Neutrophil (primary cell): ENCODE data around the gene ELF1.

ENCODE experiments used
- H3K27ac ChIP-seq: fragments of 200-600 bp; sonication (generic); 2 replicates; pipeline ENCODE4 v1.5.1; 2016; ENCODE audit warnings: mild to moderate bottlenecking, moderate library complexity
- H3K27me3 ChIP-seq: fragments of 200-600 bp; sonication (generic); 2 replicates; pipeline ENCODE4 v1.6.0; 2016; ENCODE audit warnings: mild to moderate bottlenecking
- H3K36me3 ChIP-seq: fragments of 200-600 bp; sonication (generic); 2 replicates; pipeline ENCODE4 v1.5.1; 2017
- H3K4me1 ChIP-seq, 2 experiments: fragments of 200-600 bp in 1 of 2; sonication (generic) in 1 of 2; 1 replicate in 1 of 2; 2 replicates in 1 of 2; pipeline versions ENCODE4 v1.5.1 to v1.6.1; 2013 to 2016; ENCODE audit warnings: low read depth in 1 of 2, low read length in 1 of 2, mild to moderate bottlenecking in 1 of 2, moderate library complexity in 1 of 2; ENCODE audit not compliant: control insufficient read depth in 1 of 2, insufficient read depth in 1 of 2
- H3K4me3 ChIP-seq, 2 experiments: fragments of 200-600 bp in 1 of 2; sonication (generic) in 1 of 2; 1 replicate in 1 of 2; 2 replicates in 1 of 2; pipeline ENCODE4 v1.5.1; 2013 to 2016; ENCODE audit warnings: low read depth in 1 of 2, low read length in 1 of 2, mild to moderate bottlenecking in 1 of 2, moderate library complexity in 1 of 2
- H3K9me3 ChIP-seq: fragments of 200-600 bp; sonication (generic); 2 replicates; pipeline ENCODE4 v1.5.1; 2016
- TF ChIP-seq, protein P1 (sequence below): fragments of 200-600 bp; sonication (generic); IDR thresholded peaks from 2 replicates; pipeline ENCODE4 v1.5.1; 2016; ENCODE audit warnings: antibody characterized with exemption

ELF1 gene

GRCh38 chr13:41056194-41056593 is 37.1 kb upstream of the ELF1 start:
- H3K4me1 ChIP-seq, result peaks cover 41 to 53% of the 10 kb centered on the region in 2 experiments
- TF ChIP-seq, protein P1, sequence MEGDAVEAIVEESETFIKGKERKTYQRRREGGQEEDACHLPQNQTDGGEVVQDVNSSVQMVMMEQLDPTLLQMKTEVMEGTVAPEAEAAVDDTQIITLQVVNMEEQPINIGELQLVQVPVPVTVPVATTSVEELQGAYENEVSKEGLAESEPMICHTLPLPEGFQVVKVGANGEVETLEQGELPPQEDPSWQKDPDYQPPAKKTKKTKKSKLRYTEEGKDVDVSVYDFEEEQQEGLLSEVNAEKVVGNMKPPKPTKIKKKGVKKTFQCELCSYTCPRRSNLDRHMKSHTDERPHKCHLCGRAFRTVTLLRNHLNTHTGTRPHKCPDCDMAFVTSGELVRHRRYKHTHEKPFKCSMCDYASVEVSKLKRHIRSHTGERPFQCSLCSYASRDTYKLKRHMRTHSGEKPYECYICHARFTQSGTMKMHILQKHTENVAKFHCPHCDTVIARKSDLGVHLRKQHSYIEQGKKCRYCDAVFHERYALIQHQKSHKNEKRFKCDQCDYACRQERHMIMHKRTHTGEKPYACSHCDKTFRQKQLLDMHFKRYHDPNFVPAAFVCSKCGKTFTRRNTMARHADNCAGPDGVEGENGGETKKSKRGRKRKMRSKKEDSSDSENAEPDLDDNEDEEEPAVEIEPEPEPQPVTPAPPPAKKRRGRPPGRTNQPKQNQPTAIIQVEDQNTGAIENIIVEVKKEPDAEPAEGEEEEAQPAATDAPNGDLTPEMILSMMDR, result no peak
- no peaks in the 10 kb centered on the region for H3K27me3 ChIP-seq
- H3K4me3 ChIP-seq, result no peak overlapping the region
- no peaks in the 10 kb centered on the region for H3K9me3 ChIP-seq
- H3K36me3 ChIP-seq, result no peaks in the 10 kb centered on the region
- peak overlapping the region; percentile 35 for H3K27ac ChIP-seq

DNA sequence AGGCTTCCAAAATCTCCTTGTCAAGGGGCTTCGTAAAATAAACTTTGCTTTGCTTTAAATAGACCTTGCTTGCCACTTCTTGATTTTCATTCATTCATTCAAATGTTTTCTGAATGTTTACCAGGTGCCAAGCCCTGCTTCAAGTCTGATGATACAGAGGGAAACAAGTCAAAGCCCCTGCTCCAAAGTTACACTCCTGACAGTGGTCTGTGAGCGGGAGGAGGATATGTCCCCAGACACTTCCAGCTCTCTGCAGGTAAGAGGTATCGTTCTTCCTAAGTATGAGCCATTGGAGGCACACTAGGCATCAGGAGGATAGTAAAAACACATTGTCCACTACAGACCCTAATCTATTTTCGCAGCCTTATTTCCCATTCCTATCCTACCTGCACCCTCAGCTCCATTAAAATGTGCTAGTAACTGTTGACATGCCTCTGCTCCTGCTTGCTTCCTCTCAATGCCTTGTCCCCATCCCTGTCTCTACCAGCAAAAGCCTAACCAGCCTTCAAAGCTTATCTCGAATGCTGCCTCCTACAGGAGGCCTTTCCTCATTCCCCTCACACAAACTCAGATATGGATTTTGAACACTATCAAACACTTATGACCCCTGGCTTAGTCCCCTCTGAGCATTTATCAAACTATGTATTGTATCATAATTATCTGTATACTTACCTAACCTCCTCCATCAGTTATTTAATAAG is 36.0 kb upstream of the ELF1 start:
- Histone ChIP-seq H3K27me3 (no peaks in the 10 kb centered on the region), H3K4me3 (no peak overlapping the region), H3K27ac (peak overlapping the region; percentile 66), H3K9me3 (no peaks in the 10 kb centered on the region), H3K4me1 (peaks cover 52 to 62% of the 10 kb centered on the region in 2 experiments), H3K36me3 (no peaks in the 10 kb centered on the region)
- TF ChIP-seq, protein P1, result no peak

- H3K27ac ChIP-seq, result peak overlapping the region; percentile 66
- no peak overlapping the region for H3K4me3 ChIP-seq
- peaks cover 54 to 62% of the 10 kb centered on the region in 2 experiments for H3K4me1 ChIP-seq
- H3K9me3 ChIP-seq, result no peaks in the 10 kb centered on the region
- no peaks in the 10 kb centered on the region for H3K36me3 ChIP-seq
- TF ChIP-seq, protein P1, result peak; percentile 30
- no peaks in the 10 kb centered on the region for H3K27me3 ChIP-seq
These were observed 35.2 kb upstream of the ELF1 start for GRCh38 chr13:41054212-41054877.

DNA sequence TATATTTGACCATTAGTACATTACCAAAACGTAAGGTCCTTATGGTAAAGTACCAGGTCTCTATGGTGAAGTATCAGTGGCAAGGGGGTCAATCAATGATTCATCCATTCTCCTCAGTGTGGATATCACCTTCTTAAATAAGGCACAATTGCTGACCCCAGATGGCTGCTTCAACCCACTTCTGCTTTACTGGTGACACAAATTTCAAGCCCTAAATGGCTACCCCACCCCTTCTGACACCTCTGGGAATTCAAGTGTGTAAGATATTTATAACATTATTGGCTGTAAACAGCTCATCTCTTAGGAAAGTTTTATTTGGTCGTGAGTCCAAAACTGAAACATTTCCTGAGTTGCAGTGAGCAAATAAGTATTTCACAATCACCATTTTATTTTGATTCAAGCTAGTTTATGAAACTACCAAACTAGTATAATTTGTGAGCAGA is 34.3 kb upstream of the ELF1 start:
- Histone ChIP-seq H3K9me3 (no peaks in the 10 kb centered on the region), H3K36me3 (no peaks in the 10 kb centered on the region), H3K27me3 (no peaks in the 10 kb centered on the region), H3K27ac (peak overlapping the region; percentile 66), H3K4me1 (peaks cover 54 to 62% of the 10 kb centered on the region in 2 experiments), H3K4me3 (no peak overlapping the region)
- TF ChIP-seq, protein P1, result peak; percentile 3

DNA sequence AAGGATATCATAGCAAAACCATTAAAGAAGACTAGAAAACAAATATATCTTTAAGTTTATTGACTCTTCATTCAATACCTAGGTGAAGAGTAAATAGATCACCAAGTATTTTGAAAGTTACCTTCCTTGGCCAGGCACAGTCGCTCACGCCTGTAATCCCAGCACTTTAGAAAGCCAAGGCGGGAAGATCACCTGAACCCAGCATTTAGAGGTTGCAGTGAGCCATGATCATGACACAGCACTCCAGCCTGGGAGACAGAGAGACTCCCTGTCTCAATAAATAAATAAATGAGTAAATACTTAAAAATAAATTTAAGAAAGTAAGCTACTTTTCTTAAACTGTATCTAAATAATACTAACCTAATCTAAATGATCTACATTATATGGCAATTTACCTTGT is 33.3 kb upstream of the ELF1 start:
- TF ChIP-seq, protein P1, result no peak
- no peaks in the 10 kb centered on the region for H3K9me3 ChIP-seq
- H3K27ac ChIP-seq, result peak overlapping the region; percentile 66
- H3K4me1 ChIP-seq, result peaks cover 53 to 62% of the 10 kb centered on the region in 2 experiments
- H3K4me3 ChIP-seq, result no peak overlapping the region
- no peaks in the 10 kb centered on the region for H3K27me3 ChIP-seq
- H3K36me3 ChIP-seq, result no peaks in the 10 kb centered on the region
